HEK293 (cell line): Measurements from ENCODE around the gene ADAMTSL4.
"Not testable (repeated sequence)": the region's sequence is repeated elsewhere in the genome, so short reads cannot be mapped to it uniquely, and the experiment has no call there.

Experiments used
- CTCF ChIA-PET: fragments of 350-600 bp; formaldehyde crosslinking; extraction: SDS; loops from one replicate; lab custom pipeline; 2021; ENCODE audit warnings: antibody characterized with exemption; lab: Yijun Ruan, JAX
- POLR2A ChIA-PET: fragments of 300-600 bp; formaldehyde crosslinking; extraction: SDS; loops from one replicate; lab custom pipeline; 2020; ENCODE audit warnings: antibody characterized with exemption, inconsistent platforms; lab: Yijun Ruan, JAX
- H3K27ac ChIP-seq: fragments of 200-500 bp; sonication (Bioruptor generic); 2 replicates; pipeline ENCODE4 v1.5.1; 2014; ENCODE audit warnings: low read depth, low read length, control low read depth, inconsistent platforms; ENCODE audit errors: extremely low read depth
- H3K36me3 ChIP-seq, 2 experiments: fragments of 200-500 bp in 1 of 2; sonication (Bioruptor generic) in 1 of 2; 1 replicate in 1 of 2; 2 replicates in 1 of 2; pipeline ENCODE4 v1.5.1; 2014 to 2017; ENCODE audit warnings: inconsistent platforms in 2 of 2, low read length in 2 of 2; ENCODE audit not compliant: control insufficient read depth in 2 of 2, insufficient read depth in 1 of 2
- H3K4me1 ChIP-seq: fragments of 200-500 bp; sonication (Bioruptor generic); 2 replicates; pipeline ENCODE4 v1.5.1; 2014; ENCODE audit warnings: mild to moderate bottlenecking, low read length, inconsistent platforms; ENCODE audit not compliant: control insufficient read depth, insufficient read depth
- H3K4me3 ChIP-seq: 2 replicates; pipeline ENCODE4 v1.5.1; 2011; ENCODE audit warnings: low read depth, mild to moderate bottlenecking, control low read depth, low read length, moderate library complexity
- H3K9me3 ChIP-seq: fragments of 200-500 bp; sonication (Bioruptor generic); 2 replicates; pipeline ENCODE4 v1.5.1; 2014; ENCODE audit warnings: low read depth, low read length, inconsistent platforms; ENCODE audit not compliant: control insufficient read depth, insufficient read depth
- BCL6B ChIP-seq: fragments of 450-650 bp; formaldehyde crosslinking; IDR thresholded peaks from 2 replicates; pipeline ENCODE4 v1.5.1; 2017; ENCODE audit warnings: missing biosample characterization, missing genetic modification characterization
- ELK4 ChIP-seq: IDR thresholded peaks from 2 replicates; pipeline ENCODE4 v1.6.1; 2011; ENCODE audit warnings: mild to moderate bottlenecking, low read depth, low read length, borderline replicate concordance
- FEZF1 ChIP-seq: fragments of 450-650 bp; formaldehyde crosslinking; IDR thresholded peaks from 2 replicates; pipeline ENCODE4 v1.5.1; 2016; ENCODE audit warnings: missing biosample characterization, missing genetic modification characterization
- INSM2 ChIP-seq: fragments of 450-650 bp; formaldehyde crosslinking; IDR thresholded peaks from 2 replicates; pipeline ENCODE4 v1.5.1; 2016; ENCODE audit warnings: missing biosample characterization, missing genetic modification characterization
- PRDM10 ChIP-seq: fragments of 450-650 bp; formaldehyde crosslinking; IDR thresholded peaks from 2 replicates; pipeline ENCODE4 v1.5.1; 2016; ENCODE audit warnings: missing biosample characterization, missing genetic modification characterization
- ZBTB1 ChIP-seq: fragments of 450-650 bp; formaldehyde crosslinking; IDR thresholded peaks from 2 replicates; pipeline ENCODE4 v1.5.1; 2016; ENCODE audit warnings: missing biosample characterization, missing genetic modification characterization
- ZBTB17 ChIP-seq: fragments of 450-650 bp; formaldehyde crosslinking; IDR thresholded peaks from 2 replicates; pipeline ENCODE4 v1.5.1; 2016; ENCODE audit warnings: missing biosample characterization, missing genetic modification characterization
- ZNF121 ChIP-seq: fragments of 450-650 bp; formaldehyde crosslinking; IDR thresholded peaks from 2 replicates; pipeline ENCODE4 v1.5.1; 2016; ENCODE audit warnings: missing biosample characterization, missing genetic modification characterization
- ZNF169 ChIP-seq: fragments of 450-650 bp; formaldehyde crosslinking; IDR thresholded peaks from 2 replicates; pipeline ENCODE4 v1.5.1; 2016; ENCODE audit warnings: missing biosample characterization, missing genetic modification characterization
- ZNF202 ChIP-seq: fragments of 450-650 bp; formaldehyde crosslinking; IDR thresholded peaks from 2 replicates; pipeline ENCODE4 v1.5.1; 2016; ENCODE audit warnings: missing biosample characterization, missing genetic modification characterization, borderline replicate concordance
- ZNF335 ChIP-seq: fragments of 450-650 bp; formaldehyde crosslinking; conservative IDR thresholded peaks from 2 replicates; pipeline ENCODE4 v1.5.1; 2016; ENCODE audit warnings: missing biosample characterization, missing genetic modification characterization
- ZNF341 ChIP-seq: fragments of 450-650 bp; formaldehyde crosslinking; IDR thresholded peaks from 2 replicates; pipeline ENCODE4; 2016; ENCODE audit warnings: low read depth, missing biosample characterization, missing genetic modification characterization
- ZNF366 ChIP-seq: fragments of 450-650 bp; formaldehyde crosslinking; conservative IDR thresholded peaks from 2 replicates; pipeline ENCODE4 v1.5.1; 2016; ENCODE audit warnings: missing biosample characterization, missing genetic modification characterization
- ZNF560 ChIP-seq: fragments of 450-650 bp; formaldehyde crosslinking; IDR thresholded peaks from 2 replicates; pipeline ENCODE4 v1.5.1; 2017; ENCODE audit warnings: missing biosample characterization, missing genetic modification characterization, borderline replicate concordance
- ZNF658 ChIP-seq: fragments of 450-650 bp; formaldehyde crosslinking; IDR thresholded peaks from 2 replicates; pipeline ENCODE4; 2016; ENCODE audit warnings: missing biosample characterization, missing genetic modification characterization
- ZNF704 ChIP-seq: fragments of 450-650 bp; formaldehyde crosslinking; IDR thresholded peaks from 2 replicates; pipeline ENCODE4 v1.5.1; 2016; ENCODE audit warnings: missing biosample characterization, missing genetic modification characterization

ADAMTSL4 gene

GRCh38 chr1:150564051-150564991, 15.1 kb downstream of the ADAMTSL4 start:
- POLR2A ChIA-PET = interaction anchor here (0.5 to 8.8 kb wide), 2 partner anchors 10 to 59 kb away, joined by 3 to 272 read pairs; partner anchors contain the start of gene MCL1
- TF ChIP-seq FEZF1 (tag by site-specific recombination) = no peak
- TF ChIP-seq PRDM10 = peak; percentile 22; the same call in 1 of the 2 replicates
- no peak for TF ChIP-seq ZNF560 (tag by site-specific recombination)
- TF ChIP-seq ZNF366 (tag by site-specific recombination) = 0 out of 2 replicates have a peak, but pooled peaks have one; percentile 36
- 0 out of 2 replicates have a peak, but pooled peaks have one; percentile 19 for TF ChIP-seq ZNF341 (tag by site-specific recombination)
- TF ChIP-seq ZBTB17 = 0 out of 2 replicates have a peak, but pooled peaks have one; percentile 39
- TF ChIP-seq ZNF121 = peak; percentile 92
- TF ChIP-seq ZNF335 (tag by site-specific recombination) = 0 out of 2 replicates have a peak, but pooled peaks have one; percentile 16
- CTCF ChIA-PET = interaction anchor here (0.6 to 3.4 kb wide), 7 partner anchors 13 to 358 kb away, joined by 3 to 25 read pairs (median 5); partner anchors contain the start of gene MCL1
- Histone ChIP-seq H3K4me1 (peaks cover 36% of the 10 kb centered on the region), H3K9me3 (no peaks in the 10 kb centered on the region), H3K36me3 (no peaks in the 10 kb centered on the region), H3K27ac (peak overlapping the region; percentile 96), H3K4me3 (no peak overlapping the region)

- not testable (repeated sequence) for H3K9me3 ChIP-seq, H3K36me3 ChIP-seq, H3K27ac ChIP-seq, H3K4me3 ChIP-seq
- CTCF ChIA-PET = interaction anchor here (0.6 to 3.4 kb wide), 5 partner anchors 12 to 357 kb away, joined by 3 to 25 read pairs (median 5); partner anchors contain the start of gene MCL1
- peaks cover 36% of the 10 kb centered on the region for H3K4me1 ChIP-seq
- POLR2A ChIA-PET = interaction anchor here (0.6 to 8.8 kb wide), 3 partner anchors 8 to 318 kb away, joined by 3 to 272 read pairs (median 5); partner anchors contain the start of gene MCL1
- TF ChIP-seq ZNF121 = peak; percentile 72
Measured at GRCh38 chr1:150565240-150565991, 16.2 kb downstream of the ADAMTSL4 start.

GRCh38 chr1:150566589-150567340, 17.6 kb downstream of the ADAMTSL4 start:
- Histone ChIP-seq H3K4me1 (peaks cover 36% of the 10 kb centered on the region), H3K27ac (no peak overlapping the region), H3K36me3 (no peaks in the 10 kb centered on the region; a peak in 1 of 3 replicates), H3K9me3 (no peaks in the 10 kb centered on the region), H3K4me3 (no peak overlapping the region)
- ChIA-PET CTCF (no interaction called here), POLR2A (interaction anchor here (4.9 to 8.8 kb wide), 2 partner anchors 7 to 12 kb away, joined by 93 to 272 read pairs; partner anchors contain the start of gene MCL1)
- TF ChIP-seq INSM2 (no peak), ZBTB1 (tag by site-specific recombination) (no peak), ZNF169 (tag by site-specific recombination) (no peak), ELK4 (no peak), ZNF704 (tag by site-specific recombination) (no peak), ZNF202 (tag by site-specific recombination) (no peak), BCL6B (no peak), ZNF658 (tag by site-specific recombination) (no peak), FEZF1 (tag by site-specific recombination) (no peak)
